WTC11 (cell line): ENCODE measurements around the gene SBF2. TPM values are rescaled to one million over a fixed set of nuclear protein-coding genes. Genes with fewer than 3 reads are reported as not detected.
"Not testable (repeated sequence)": the region's sequence is repeated elsewhere in the genome, so short reads cannot be mapped to it uniquely, and the experiment has no call there.

ENCODE experiments used
- ATAC-seq: fragments of 200-7000 bp; cut with Tn5 transposase; 2 replicates; pipeline ENCODE4 v1.10.0; 2021; ENCODE audit warnings: mild to moderate bottlenecking, moderate library complexity
- CTCF ChIA-PET: fragments of 300-600 bp; sonication (Branson Sonifier 250); formaldehyde crosslinking; loops from one replicate; lab custom pipeline; 2021; ENCODE audit warnings: antibody characterized with exemption; lab: Charles Lee
- POLR2A ChIA-PET: fragments of 350-600 bp; sonication (Branson Sonifier 250); formaldehyde crosslinking; loops from one replicate; lab custom pipeline; 2021; ENCODE audit warnings: antibody characterized with exemption; lab: Charles Lee
- DNase-seq: peaks from one replicate; pipeline ENCODE4 v3.0.0; 2021; ENCODE audit warnings: low spot score
- H3K27ac Mint-ChIP-seq: 2 replicates; pipeline ENCODE4 v1.8.0; 2021; ENCODE audit warnings: mixed read lengths
- H3K27me3 Mint-ChIP-seq: 2 replicates; pipeline ENCODE4 v1.8.0; 2021; ENCODE audit warnings: low read depth, mild to moderate bottlenecking, moderate library complexity, mixed read lengths
- H3K36me3 Mint-ChIP-seq: 2 replicates; pipeline ENCODE4 v1.8.0; 2021; ENCODE audit warnings: mixed read lengths
- H3K4me1 Mint-ChIP-seq: 2 replicates; pipeline ENCODE4 v1.8.0; 2022; ENCODE audit warnings: mixed read lengths
- H3K4me3 Mint-ChIP-seq: 2 replicates; pipeline ENCODE4 v1.8.0; 2021; ENCODE audit warnings: mild to moderate bottlenecking, moderate library complexity, mixed read lengths
- H3K9me3 Mint-ChIP-seq: 2 replicates; pipeline ENCODE4 v1.8.0; 2021; ENCODE audit warnings: mixed read lengths
- ATF3 ChIP-seq: sonication (generic); formaldehyde crosslinking; conservative IDR thresholded peaks from 2 replicates; pipeline ENCODE4 v1.8.1; 2022; ENCODE audit warnings: mild to moderate bottlenecking, missing genetic modification reagents
- CBFB ChIP-seq: sonication (generic); formaldehyde crosslinking; IDR thresholded peaks from 2 replicates; pipeline ENCODE4 v1.8.1; 2022; ENCODE audit warnings: mild to moderate bottlenecking, low read depth, missing genetic modification reagents
- E2F1 ChIP-seq: sonication (generic); formaldehyde crosslinking; IDR thresholded peaks from 2 replicates; pipeline ENCODE4 v1.8.0; 2022; ENCODE audit warnings: mild to moderate bottlenecking, missing genetic modification reagents
- E2F5 ChIP-seq: sonication (generic); formaldehyde crosslinking; IDR thresholded peaks from 2 replicates; pipeline ENCODE4 v1.8.1; 2022; ENCODE audit warnings: mild to moderate bottlenecking, moderate library complexity, missing genetic modification reagents
- EMX1 ChIP-seq: fragments of 250-450 bp; sonication (Bioruptor Pico); IDR thresholded peaks from 2 replicates; pipeline ENCODE4 v1.8.0; 2021; ENCODE audit warnings: mild to moderate bottlenecking
- FOXJ3 ChIP-seq: sonication (generic); formaldehyde crosslinking; IDR thresholded peaks from 2 replicates; pipeline ENCODE4 v1.9.0; 2021; ENCODE audit warnings: missing genetic modification reagents, mild to moderate bottlenecking, borderline replicate concordance
- MYBL2 ChIP-seq: sonication (generic); formaldehyde crosslinking; IDR thresholded peaks from 2 replicates; pipeline ENCODE4 v1.8.1; 2023; ENCODE audit warnings: mild to moderate bottlenecking, moderate library complexity, missing genetic modification reagents
- NFYB ChIP-seq: sonication (generic); formaldehyde crosslinking; conservative IDR thresholded peaks from 2 replicates; pipeline ENCODE4 v1.8.0; 2022; ENCODE audit warnings: low read depth, missing genetic modification reagents
- NR1H2 ChIP-seq: sonication (generic); formaldehyde crosslinking; IDR thresholded peaks from 2 replicates; pipeline ENCODE4 v1.9.0; 2021; ENCODE audit warnings: mild to moderate bottlenecking, moderate library complexity, missing genetic modification reagents
- NR3C1 ChIP-seq: sonication (generic); formaldehyde crosslinking; conservative IDR thresholded peaks from 2 replicates; pipeline ENCODE4 v1.8.1; 2023; ENCODE audit warnings: low read depth, mild to moderate bottlenecking, missing genetic modification reagents
- RORB ChIP-seq: fragments of 250-450 bp; sonication (Bioruptor Pico); IDR thresholded peaks from 2 replicates; pipeline ENCODE4 v1.9.0; 2021; ENCODE audit warnings: mild to moderate bottlenecking
- SMAD3 ChIP-seq: sonication (generic); formaldehyde crosslinking; IDR thresholded peaks from 2 replicates; pipeline ENCODE4 v1.8.0; 2022; ENCODE audit warnings: missing genetic modification reagents, mild to moderate bottlenecking, borderline replicate concordance
- TEAD4 ChIP-seq: sonication (generic); formaldehyde crosslinking; IDR thresholded peaks from 2 replicates; pipeline ENCODE4 v1.8.0; 2022; ENCODE audit warnings: mild to moderate bottlenecking, missing genetic modification reagents
- USF1 ChIP-seq: sonication (generic); formaldehyde crosslinking; IDR thresholded peaks from 2 replicates; pipeline ENCODE4 v1.8.0; 2022; ENCODE audit warnings: mild to moderate bottlenecking, missing genetic modification reagents
- total RNA-seq: library from RNA; stranded (reverse); gene quantifications from 3 replicates; pipeline ENCODE4 v1.2.3, GENCODE V29; 2021

Gene SBF2
- total RNA-seq, 1 experiment from 2014 or later, result 47.6 TPM

GRCh38 chr11:9950462-9950861, 343.6 kb downstream of the SBF2 start (continued):
- TF ChIP-seq EMX1 (CRISPR knock-in tag) (no peak), E2F1 (no peak), ATF3 (no peak), NR3C1 (CRISPR knock-in tag) (no peak), E2F5 (no peak), MYBL2 (CRISPR knock-in tag) (no peak), NFYB (CRISPR knock-in tag) (no peak), SMAD3 (CRISPR knock-in tag) (no peak), FOXJ3 (CRISPR knock-in tag) (no peak), USF1 (no peak)

- TF ChIP-seq CBFB (CRISPR knock-in tag), result no peak
- TF ChIP-seq NR1H2 (CRISPR knock-in tag), result no peak
- TF ChIP-seq TEAD4 (CRISPR knock-in tag), result no peak
- no peak for TF ChIP-seq EMX1 (CRISPR knock-in tag)
- peaks cover 4% of the 10 kb centered on the region for H3K4me1 Mint-ChIP-seq
These were observed 346.7 kb downstream of the SBF2 start for GRCh38 chr11:9947231-9947864.

GRCh38 chr11:9945680-9946079, 348.3 kb downstream of the SBF2 start:
- peaks cover 18% of the 10 kb centered on the region for H3K36me3 Mint-ChIP-seq
- POLR2A ChIA-PET, H3K27ac Mint-ChIP-seq, H3K27me3 Mint-ChIP-seq, H3K4me3 Mint-ChIP-seq, H3K4me1 Mint-ChIP-seq, DNase-seq, ATAC-seq, CTCF ChIA-PET: not testable (repeated sequence)
- peaks cover 17% of the 10 kb centered on the region for H3K9me3 Mint-ChIP-seq

More at GRCh38 chr11:9947231-9947864, 346.7 kb downstream of the SBF2 start:
- Mint-ChIP-seq H3K27ac (no peak overlapping the region), H3K9me3 (peaks cover 17% of the 10 kb centered on the region), H3K27me3 (no peaks in the 10 kb centered on the region), H3K4me3 (no peak overlapping the region), H3K36me3 (peaks cover 18% of the 10 kb centered on the region)
- ChIA-PET POLR2A (interaction anchor here (0.6 to 0.7 kb wide), 2 partner anchors 147 to 1231 kb away, joined by 3 to 6 read pairs; no protein-coding TSS in a partner anchor), CTCF (no interaction called here)
- DNase-seq, result no peak
- ATAC-seq, result no peak

- no peaks in the 10 kb centered on the region for H3K27me3 Mint-ChIP-seq
- ATAC-seq, result no peak
- H3K27ac Mint-ChIP-seq, result no peak overlapping the region
- TF ChIP-seq RORB (CRISPR knock-in tag), result no peak
- no peak for TF ChIP-seq TEAD4 (CRISPR knock-in tag)
- ChIA-PET CTCF (no interaction called here), POLR2A (no interaction called here)
- no peak overlapping the region for H3K4me3 Mint-ChIP-seq
- peaks cover 17% of the 10 kb centered on the region for H3K9me3 Mint-ChIP-seq
- H3K36me3 Mint-ChIP-seq, result peaks cover 18% of the 10 kb centered on the region
- H3K4me1 Mint-ChIP-seq, result no peaks in the 10 kb centered on the region
- DNase-seq, result no peak
These were observed 350.5 kb downstream of the SBF2 start for GRCh38 chr11:9943386-9944110.
